Ectodermal cell (in vitro differentiated cells): ENCODE data around the gene TRIP6.
"Not testable (repeated sequence)": the region's sequence is repeated elsewhere in the genome, so short reads cannot be mapped to it uniquely, and the experiment has no call there.

Source experiments
- H3K27ac ChIP-seq: 2 replicates; pipeline ENCODE4 v1.7.0; 2013; ENCODE audit warnings: mild to moderate bottlenecking, low read depth, low read length; ENCODE audit not compliant: insufficient read depth, poor library complexity, severe bottlenecking
- H3K27me3 ChIP-seq: 2 replicates; pipeline ENCODE4 v1.7.0; 2013; ENCODE audit warnings: mild to moderate bottlenecking, low read length; ENCODE audit not compliant: insufficient read depth, control insufficient read depth, poor library complexity, severe bottlenecking
- H3K36me3 ChIP-seq: one replicate; pipeline ENCODE4 v1.7.0; 2013; ENCODE audit warnings: low read length; ENCODE audit not compliant: control insufficient read depth, insufficient read depth
- H3K4me1 ChIP-seq: one replicate; pipeline ENCODE4 v1.7.0; 2013; ENCODE audit warnings: low read length; ENCODE audit not compliant: control insufficient read depth, insufficient read depth
- H3K4me3 ChIP-seq: 2 replicates; pipeline ENCODE4 v1.7.0; 2013; ENCODE audit warnings: low read depth, low read length, control low read depth; ENCODE audit not compliant: insufficient read depth
- H3K9me3 ChIP-seq: 2 replicates; pipeline ENCODE4 v1.7.0; 2013; ENCODE audit warnings: mild to moderate bottlenecking, low read length, moderate library complexity; ENCODE audit not compliant: control insufficient read depth
- WGBS, 2 experiments: methylation state at CpG; one replicate each; pipeline ENCODE4 v1.1.7; 2013; ENCODE audit warnings: missing lambda C conversion rate in 2 of 2; 5-methylcytosine and 5-hydroxymethylcytosine counted together

TRIP6 gene

DNA sequence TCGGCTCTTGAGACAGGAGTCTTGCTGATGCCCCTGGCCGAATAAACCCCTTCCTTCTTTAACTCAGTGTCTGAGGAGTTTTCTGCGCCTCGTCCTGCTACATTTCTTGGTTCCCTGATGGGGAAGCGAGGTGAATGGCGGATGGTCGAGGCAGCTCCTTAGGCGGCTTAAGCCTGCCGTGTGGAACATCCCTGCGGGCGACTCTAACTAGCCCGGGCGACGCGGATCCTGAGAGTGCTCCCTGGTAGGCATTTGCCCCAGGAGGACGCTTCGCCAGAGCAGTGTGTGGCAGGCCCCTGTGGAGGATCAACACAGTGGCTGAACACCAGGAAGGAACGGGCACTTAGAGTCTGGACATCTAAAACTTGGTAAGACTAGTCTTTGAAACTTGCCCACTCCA is 27.8 kb upstream of the TRIP6 start:
- no peak overlapping the region for H3K27ac ChIP-seq
- 93 to 94% methylated on average over 18 of the region's 18 CpGs for WGBS, 2 experiments
- H3K4me1 ChIP-seq = peaks cover 6% of the 10 kb centered on the region
- no peaks in the 10 kb centered on the region for H3K36me3 ChIP-seq
- H3K4me3 ChIP-seq = no peak overlapping the region
- no peaks in the 10 kb centered on the region for H3K9me3 ChIP-seq
- no peaks in the 10 kb centered on the region for H3K27me3 ChIP-seq

DNA sequence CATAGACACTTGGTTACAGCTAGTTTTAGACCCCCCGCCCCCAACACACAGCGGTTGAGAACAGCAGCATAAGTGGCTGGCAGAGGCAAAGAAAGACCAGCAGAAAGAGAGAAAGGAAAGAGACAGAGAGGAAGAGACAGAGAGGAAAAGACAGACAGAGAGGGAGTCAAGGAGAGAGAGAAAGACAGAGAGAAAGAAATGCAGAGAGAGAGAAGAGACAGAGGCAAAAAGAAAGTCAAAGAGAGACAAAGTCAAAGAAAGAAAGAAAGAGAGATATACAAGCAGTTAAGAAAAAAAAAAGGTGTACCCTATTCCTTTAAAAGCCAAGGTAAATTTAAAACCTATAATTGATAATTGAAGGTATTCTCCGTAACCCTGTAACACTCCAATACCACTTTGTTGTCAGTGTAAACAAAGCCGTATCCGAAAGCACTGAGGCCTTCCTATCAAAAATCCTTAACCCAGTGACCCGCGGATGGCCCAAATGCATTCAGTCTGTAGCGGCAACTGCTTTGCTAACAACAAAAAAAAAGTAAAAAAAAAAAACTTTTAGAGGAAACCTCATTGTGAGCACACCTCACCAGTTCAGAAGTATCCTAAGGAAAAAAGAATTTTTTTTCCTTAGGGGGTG is 26.6 kb upstream of the TRIP6 start:
- Histone ChIP-seq H3K36me3 (no peaks in the 10 kb centered on the region), H3K4me1 (peaks cover 6% of the 10 kb centered on the region), H3K27me3 (no peaks in the 10 kb centered on the region), H3K4me3 (no peak overlapping the region), H3K9me3 (no peaks in the 10 kb centered on the region), H3K27ac (no peak overlapping the region)
- WGBS, 2 experiments = 33 to 42% methylated on average over 7 to 8 of the region's 8 CpGs

DNA sequence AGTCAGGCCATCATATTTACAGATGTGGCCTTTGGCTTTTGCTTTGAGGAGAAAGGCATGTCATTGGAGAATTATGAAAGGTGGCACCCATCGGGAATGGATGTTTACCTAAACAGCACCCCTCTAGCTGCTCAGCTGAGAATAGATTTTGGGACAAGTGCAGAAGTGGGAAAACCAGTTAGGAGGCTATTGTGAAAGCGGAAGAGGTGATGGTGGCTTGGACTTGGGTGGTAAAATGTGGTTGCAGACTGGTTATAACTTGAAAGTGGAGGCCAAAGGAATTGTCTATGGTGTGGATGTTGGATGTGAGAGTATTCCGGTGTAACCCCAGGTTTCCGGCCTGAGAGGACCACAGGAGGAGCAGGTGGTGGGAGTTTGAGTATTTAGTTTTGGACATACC is 19.8 kb upstream of the TRIP6 start:
- H3K4me3 ChIP-seq = no peak overlapping the region
- H3K27me3 ChIP-seq = no peaks in the 10 kb centered on the region
- no peaks in the 10 kb centered on the region for H3K9me3 ChIP-seq
- WGBS, 2 experiments = 94 to 95% methylated on average over 4 of the region's 4 CpGs
- no peak overlapping the region for H3K27ac ChIP-seq
- H3K4me1 ChIP-seq = no peaks in the 10 kb centered on the region
- no peaks in the 10 kb centered on the region for H3K36me3 ChIP-seq

DNA sequence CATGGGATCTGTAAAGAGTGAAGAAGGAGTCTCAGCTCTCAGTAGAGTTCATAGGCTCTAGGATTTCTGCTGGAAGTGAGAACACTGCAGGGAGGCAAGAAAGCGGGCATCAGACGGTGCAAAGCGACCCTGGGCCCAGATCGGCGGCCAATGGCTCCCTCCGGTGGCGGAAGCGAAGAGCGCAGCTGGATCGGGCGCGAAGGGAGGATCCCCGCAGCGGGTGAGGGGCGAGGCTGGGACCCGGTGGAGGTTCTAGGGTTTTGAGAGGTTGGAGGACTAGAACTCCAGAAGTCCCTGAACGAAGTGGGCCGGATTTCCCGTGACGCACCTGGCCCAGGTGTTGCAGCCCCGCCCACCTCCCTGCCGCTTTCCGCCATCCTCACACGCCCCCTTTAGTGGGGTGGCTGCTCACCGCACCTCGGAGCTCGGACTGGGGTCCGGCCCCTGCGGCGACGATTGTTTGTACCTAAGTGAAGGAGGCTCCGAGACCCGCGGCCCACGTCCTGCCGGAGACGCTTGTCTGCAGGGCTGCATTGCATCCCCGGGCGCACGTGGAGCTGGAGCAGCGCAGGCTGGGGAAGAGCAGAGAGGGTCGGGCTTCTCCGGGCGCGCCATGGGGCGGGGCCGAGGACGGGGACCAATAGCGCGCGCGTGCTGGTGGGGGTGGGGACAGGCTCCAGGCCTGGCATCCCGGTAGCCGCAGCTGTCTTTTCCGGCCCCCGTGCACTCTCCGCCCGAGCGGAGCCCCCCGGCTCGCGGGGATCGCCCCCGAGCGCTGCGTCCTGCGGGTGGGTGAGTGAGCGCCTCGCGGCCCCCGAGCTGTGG is 14.9 kb upstream of the TRIP6 start, which contains the start of gene SLC12A9:
Gene SLC12A9 (plus strand): TSS at position 666 of the 825 bp plus-strand sequence. CDS start 1,485 bp downstream, outside the sequence.
- 0 to 1% methylated on average over 71 of the region's 71 CpGs for WGBS, 2 experiments

DNA sequence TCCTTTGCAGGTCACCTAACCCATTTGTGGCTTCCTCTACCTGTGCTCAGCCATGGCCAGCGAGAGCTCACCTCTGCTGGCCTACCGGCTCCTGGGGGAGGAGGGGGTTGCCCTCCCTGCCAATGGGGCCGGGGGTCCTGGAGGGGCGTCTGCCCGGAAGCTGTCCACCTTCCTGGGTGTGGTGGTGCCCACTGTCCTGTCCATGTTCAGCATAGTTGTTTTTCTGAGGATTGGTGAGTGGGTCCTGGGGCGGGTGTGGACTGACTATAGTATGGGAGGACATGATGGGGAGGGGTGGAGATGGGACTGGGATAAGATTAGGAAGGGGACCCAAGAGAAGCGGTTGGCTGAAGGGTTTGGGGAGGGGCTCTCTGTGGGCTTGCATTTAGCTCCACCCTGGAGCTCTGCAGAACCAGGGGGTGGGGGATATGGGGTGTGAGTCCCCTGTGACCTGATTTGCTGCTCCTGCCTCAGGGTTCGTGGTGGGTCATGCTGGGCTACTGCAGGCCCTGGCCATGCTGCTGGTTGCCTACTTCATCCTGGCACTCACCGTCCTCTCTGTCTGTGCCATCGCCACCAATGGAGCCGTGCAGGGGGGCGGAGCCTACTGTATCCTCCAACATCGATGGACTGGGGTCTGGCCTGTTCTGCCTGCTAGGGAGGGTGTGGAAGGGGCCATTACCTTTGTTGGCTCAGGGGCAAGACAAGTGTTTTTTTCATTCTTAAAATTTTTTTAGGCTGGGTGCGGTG is 12.9 kb upstream of the TRIP6 start:
- H3K4me3 ChIP-seq = no peak overlapping the region
- H3K27me3 ChIP-seq = peaks cover 5% of the 10 kb centered on the region
- WGBS, 2 experiments = 89 to 92% methylated on average over 14 of the region's 14 CpGs

More for the DNA sequence above, 14.9 kb upstream of the TRIP6 start, which contains the start of gene SLC12A9:
- Histone ChIP-seq H3K4me1 (no peaks in the 10 kb centered on the region), H3K4me3 (peak within 1 kb of the TSS; percentile 69), H3K9me3 (no peaks in the 10 kb centered on the region), H3K36me3 (no peaks in the 10 kb centered on the region), H3K27ac (no peak within 1 kb of the TSS), H3K27me3 (peaks cover 5% of the 10 kb centered on the region)

DNA sequence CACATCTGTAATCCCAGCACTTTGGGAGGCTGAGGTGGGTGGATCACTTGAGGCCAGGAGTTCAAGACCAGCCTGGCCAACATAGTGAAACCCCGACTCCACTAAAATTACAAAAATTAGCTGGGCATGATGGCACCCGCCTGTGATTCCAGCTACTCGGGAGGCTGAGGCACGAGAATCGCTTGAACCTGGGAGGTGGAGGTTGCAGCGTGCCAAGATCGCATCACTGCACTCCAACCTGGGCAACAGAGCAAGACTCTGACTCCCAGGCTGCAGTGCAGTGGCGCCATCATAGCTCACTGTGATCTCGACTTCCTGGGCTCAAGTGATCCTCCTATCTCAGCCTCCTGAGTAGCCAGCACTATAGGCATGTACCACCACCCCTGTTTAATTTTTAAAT is 12.3 kb upstream of the TRIP6 start:
- not testable (repeated sequence) for H3K9me3 ChIP-seq, H3K27me3 ChIP-seq, H3K4me3 ChIP-seq, H3K27ac ChIP-seq, H3K4me1 ChIP-seq, H3K36me3 ChIP-seq
- WGBS, 2 experiments = 94 to 95% methylated on average over 9 of the region's 9 CpGs

More for the DNA sequence above, 12.9 kb upstream of the TRIP6 start:
- Histone ChIP-seq H3K9me3 (no peaks in the 10 kb centered on the region), H3K4me1 (no peaks in the 10 kb centered on the region), H3K36me3 (no peaks in the 10 kb centered on the region), H3K27ac (no peak overlapping the region)

DNA sequence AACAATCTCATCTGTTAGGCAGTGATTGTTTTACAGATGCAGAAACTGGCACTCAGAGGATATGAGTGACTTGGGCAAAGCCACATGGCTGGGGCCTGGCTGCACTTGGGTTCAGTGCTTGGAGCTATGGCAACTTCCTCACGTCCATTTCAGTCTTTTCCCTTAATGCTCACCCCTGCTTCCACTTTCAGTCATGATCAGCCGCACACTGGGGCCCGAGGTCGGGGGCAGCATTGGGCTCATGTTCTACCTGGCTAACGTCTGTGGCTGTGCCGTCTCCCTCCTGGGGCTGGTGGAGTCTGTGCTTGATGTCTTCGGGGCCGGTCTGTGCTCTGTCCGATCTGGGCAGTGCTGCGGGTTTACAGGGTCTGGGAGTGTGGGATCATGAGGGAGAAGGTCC is 11.7 kb upstream of the TRIP6 start:
- Histone ChIP-seq H3K4me1 (no peaks in the 10 kb centered on the region), H3K27me3 (peaks cover 5% of the 10 kb centered on the region), H3K4me3 (no peak overlapping the region), H3K9me3 (no peaks in the 10 kb centered on the region), H3K27ac (no peak overlapping the region), H3K36me3 (no peaks in the 10 kb centered on the region)
- WGBS, 2 experiments = 95 to 96% methylated on average over 10 of the region's 10 CpGs

DNA sequence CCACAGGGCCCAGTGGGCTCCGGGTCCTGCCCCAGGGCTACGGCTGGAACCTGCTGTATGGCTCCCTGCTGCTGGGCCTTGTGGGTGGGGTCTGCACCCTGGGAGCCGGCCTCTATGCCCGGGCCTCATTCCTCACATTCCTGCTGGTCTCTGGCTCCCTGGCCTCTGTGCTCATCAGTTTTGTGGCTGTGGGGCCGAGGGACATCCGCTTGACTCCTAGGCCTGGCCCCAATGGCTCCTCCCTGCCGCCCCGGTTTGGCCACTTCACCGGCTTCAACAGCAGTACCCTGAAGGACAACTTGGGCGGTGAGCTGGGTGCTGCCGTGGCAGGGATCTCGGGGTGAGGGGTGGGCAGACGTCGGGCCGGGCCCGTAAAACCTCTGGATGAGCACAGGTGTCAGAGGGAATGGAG is 10.3 kb upstream of the TRIP6 start:
- Histone ChIP-seq H3K4me3 (no peak overlapping the region), H3K4me1 (no peaks in the 10 kb centered on the region), H3K27ac (no peak overlapping the region), H3K36me3 (no peaks in the 10 kb centered on the region), H3K27me3 (peaks cover 5% of the 10 kb centered on the region), H3K9me3 (no peaks in the 10 kb centered on the region)
- WGBS, 2 experiments = 85 to 86% methylated on average over 16 of the region's 16 CpGs

DNA sequence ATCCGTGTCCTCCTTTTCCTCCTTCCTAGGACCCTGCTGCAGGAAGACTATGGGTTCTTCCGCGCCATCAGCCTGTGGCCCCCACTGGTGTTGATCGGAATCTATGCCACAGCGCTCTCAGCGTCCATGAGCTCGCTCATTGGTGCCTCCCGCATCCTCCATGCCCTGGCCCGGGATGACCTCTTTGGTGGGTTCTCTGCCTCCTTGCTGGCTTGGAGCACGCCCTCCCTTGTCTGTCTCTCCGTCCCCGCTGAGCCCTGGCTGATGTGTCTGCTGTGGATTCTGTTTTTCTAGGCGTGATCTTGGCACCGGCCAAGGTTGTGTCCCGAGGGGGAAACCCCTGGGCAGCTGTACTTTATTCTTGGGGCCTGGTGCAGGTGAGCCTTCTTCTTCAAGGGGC is 7.3 kb upstream of the TRIP6 start:
- Histone ChIP-seq H3K27me3 (no peaks in the 10 kb centered on the region), H3K4me3 (no peak overlapping the region), H3K4me1 (no peaks in the 10 kb centered on the region), H3K9me3 (no peaks in the 10 kb centered on the region), H3K27ac (no peak overlapping the region), H3K36me3 (no peaks in the 10 kb centered on the region)
- WGBS, 2 experiments = 92 to 93% methylated on average over 15 of the region's 15 CpGs
